IPS-18c (cell line): ENCODE data around the gene SFTPB.
"Not testable (repeated sequence)": the region's sequence is repeated elsewhere in the genome, so short reads cannot be mapped to it uniquely, and the experiment has no call there.

ENCODE experiments used
- H3K4me3 ChIP-seq: 2 replicates; pipeline ENCODE4 v1.7.0; 2013; ENCODE audit warnings: low read depth, mild to moderate bottlenecking, low read length, moderate library complexity; ENCODE audit not compliant: insufficient read depth
- H3K9me3 ChIP-seq: one replicate; pipeline ENCODE4 v1.6.1; 2013; ENCODE audit warnings: mild to moderate bottlenecking, low read length, moderate library complexity; ENCODE audit not compliant: control insufficient read depth, insufficient read depth

Gene SFTPB

GRCh38 chr2:85684380-85684779 is 16.4 kb upstream of the SFTPB start:
- Histone ChIP-seq H3K4me3 (no peak overlapping the region), H3K9me3 (no peaks in the 10 kb centered on the region)

- no peak overlapping the region for H3K4me3 ChIP-seq
- H3K9me3 ChIP-seq = no peaks in the 10 kb centered on the region
Observed at GRCh38 chr2:85682378-85682777, 14.4 kb upstream of the SFTPB start.

DNA sequence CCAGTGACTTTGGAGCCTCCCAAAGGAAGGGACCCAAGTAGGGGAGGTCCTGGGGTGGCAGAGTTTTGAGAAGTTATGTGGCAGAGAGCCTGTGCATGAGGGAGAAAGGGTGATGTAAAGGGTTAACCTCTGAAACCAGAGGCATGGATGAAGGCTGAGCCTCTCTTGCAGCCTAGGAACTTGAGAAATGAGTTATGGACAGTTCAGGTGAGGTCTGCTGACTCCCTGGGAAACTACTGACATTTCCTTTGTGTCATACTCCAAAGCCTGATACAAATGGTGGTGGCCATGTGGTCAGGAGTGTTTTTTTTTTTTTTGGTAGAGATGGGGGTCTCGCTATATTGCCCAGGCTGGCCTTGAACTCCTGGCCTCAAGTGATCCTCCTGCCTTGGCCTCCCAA is 13.8 kb upstream of the SFTPB start:
- Histone ChIP-seq H3K9me3 (no peaks in the 10 kb centered on the region), H3K4me3 (no peak overlapping the region)

- Histone ChIP-seq H3K4me3 (no peak overlapping the region), H3K9me3 (no peaks in the 10 kb centered on the region)
Observed at GRCh38 chr2:85681372-85681763, 13.4 kb upstream of the SFTPB start.

GRCh38 chr2:85680707-85681371 is 12.8 kb upstream of the SFTPB start:
- H3K9me3 ChIP-seq = no peaks in the 10 kb centered on the region
- H3K4me3 ChIP-seq = no peak overlapping the region

- no peak overlapping the region for H3K4me3 ChIP-seq
- no peaks in the 10 kb centered on the region for H3K9me3 ChIP-seq
Observed at GRCh38 chr2:85678794-85679672, 11.0 kb upstream of the SFTPB start.

DNA sequence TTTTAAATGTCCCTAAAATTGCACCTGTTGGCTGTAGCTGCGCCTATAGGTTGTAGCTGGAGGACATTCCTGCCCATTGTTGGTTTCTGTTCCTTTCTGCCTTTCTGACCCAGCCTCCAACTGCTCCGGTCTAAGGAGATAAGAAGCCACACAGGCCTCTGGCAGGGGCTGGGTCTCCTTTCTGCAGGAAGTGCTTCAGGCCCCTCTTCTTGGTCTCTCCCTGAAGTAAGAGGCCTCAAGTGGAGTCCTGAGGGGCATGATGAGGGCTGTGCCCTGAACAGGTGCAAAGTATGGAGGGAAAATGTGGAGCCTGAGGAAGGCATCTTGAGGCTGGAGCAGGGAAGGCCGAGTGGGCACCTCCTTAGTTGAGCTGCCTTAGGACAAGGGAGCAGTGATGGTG is 10.4 kb upstream of the SFTPB start:
- H3K9me3 ChIP-seq = no peaks in the 10 kb centered on the region
- H3K4me3 ChIP-seq = no peak overlapping the region

DNA sequence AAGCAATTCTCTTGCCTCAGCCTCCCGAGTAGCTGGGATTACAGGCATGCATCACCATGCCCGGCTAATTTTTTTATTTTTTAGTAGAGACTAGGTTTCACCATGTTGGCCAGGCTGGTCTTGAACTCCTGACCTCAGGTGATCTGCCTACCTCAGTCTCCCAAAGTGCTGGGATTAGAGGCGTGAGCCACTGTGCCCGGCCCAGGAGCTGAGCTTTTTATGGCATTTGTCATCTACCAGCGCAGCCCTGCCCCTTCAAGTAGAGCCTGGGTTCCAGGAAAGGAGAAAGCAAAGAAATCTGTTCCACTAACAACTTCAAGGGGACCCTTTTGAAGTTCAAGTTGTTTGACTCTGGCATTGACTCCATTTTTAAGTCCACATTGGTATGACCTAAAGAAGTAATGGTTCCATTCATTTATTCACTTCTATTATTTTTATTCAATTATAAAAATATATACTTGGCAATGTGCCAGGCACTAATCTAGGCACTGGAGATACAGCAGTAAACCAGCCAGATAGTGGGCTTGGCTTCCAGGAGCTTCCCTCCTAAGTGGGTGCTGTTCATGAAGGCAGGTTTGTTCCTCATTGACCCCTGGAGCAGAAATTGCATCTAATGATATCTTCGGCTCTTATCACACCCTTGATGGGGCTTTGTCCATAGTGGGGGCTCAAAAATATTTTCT is 8.0 kb upstream of the SFTPB start:
- Histone ChIP-seq H3K4me3 (no peak overlapping the region), H3K9me3 (no peaks in the 10 kb centered on the region)

GRCh38 chr2:85675427-85675826 is 7.4 kb upstream of the SFTPB start:
- no peaks in the 10 kb centered on the region for H3K9me3 ChIP-seq
- no peak overlapping the region for H3K4me3 ChIP-seq

GRCh38 chr2:85674417-85674816 is 6.4 kb upstream of the SFTPB start:
- Histone ChIP-seq H3K4me3 (no peak overlapping the region), H3K9me3 (no peaks in the 10 kb centered on the region)

DNA sequence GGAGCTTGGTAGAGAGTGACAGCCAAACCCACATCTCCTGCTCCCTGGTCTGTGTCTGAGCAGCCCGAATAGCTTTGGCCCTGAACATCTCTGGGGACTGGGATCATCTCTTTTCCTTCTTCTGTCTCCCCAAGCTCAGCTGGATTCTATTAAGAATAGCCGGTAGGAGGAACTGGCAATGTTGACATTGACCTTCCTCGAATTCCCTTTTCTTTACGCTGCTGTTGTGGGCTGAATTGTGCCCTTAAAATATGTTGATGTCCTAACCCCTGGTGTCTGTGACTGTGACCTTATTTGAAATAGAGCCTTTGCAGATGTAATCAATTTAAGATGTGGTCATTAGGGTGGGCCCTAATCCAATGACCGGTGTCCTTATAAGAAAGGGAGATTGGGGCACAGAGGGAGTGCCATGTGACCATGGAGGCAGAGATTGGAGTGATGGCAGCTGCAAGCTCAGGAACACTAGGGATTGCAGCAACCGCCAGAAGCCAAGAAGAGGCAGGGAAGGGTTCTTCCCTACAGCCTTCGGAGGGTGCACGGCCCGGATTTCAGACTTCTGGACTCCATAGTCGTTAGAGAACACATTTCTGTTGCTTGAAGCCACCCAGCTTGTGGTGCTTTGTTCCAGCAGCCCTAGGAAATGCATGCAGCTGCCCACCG is 5.8 kb upstream of the SFTPB start:
- Histone ChIP-seq H3K4me3 (no peak overlapping the region), H3K9me3 (no peaks in the 10 kb centered on the region)

DNA sequence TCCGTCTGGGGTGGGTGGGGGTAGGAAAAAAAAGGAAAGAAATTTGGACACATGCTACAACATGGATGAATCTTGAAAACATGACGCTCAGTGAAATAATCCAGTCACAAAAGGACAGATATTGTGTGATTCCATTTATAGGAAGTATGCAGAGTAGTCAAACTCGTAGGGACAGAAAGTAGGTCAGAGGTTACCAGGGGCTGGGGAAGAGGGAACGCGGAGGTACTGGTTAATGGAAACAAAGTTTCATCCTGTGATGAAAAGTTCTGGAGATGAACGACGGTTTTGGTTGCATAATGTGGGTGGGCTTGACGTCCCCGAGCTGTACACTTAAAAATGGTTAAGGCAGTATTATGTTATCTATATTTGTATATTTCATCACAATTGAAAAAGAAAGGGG is 4.5 kb upstream of the SFTPB start:
- Histone ChIP-seq H3K9me3 (no peaks in the 10 kb centered on the region), H3K4me3 (no peak overlapping the region)

DNA sequence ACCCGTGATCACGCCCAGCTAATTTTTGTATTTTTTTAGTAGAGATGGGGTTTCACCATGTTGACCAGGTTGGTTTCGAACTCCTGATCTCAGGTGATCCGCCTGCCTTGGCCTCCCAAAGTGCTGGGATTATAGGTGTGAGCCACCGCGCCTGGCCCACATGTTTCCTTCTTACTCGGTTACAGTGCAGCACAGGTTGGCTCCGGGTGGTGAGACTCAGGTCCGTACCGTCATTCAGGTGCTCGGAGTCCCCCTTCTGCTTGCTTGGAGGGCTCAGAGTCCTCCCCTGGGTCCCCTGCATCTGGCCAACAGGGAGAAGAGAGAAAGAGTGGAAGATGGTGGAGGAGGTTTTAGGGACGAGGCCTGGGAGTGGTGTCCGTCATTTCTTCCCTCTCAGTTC is 2.4 kb upstream of the SFTPB start:
- H3K4me3 ChIP-seq, H3K9me3 ChIP-seq: not testable (repeated sequence)

DNA sequence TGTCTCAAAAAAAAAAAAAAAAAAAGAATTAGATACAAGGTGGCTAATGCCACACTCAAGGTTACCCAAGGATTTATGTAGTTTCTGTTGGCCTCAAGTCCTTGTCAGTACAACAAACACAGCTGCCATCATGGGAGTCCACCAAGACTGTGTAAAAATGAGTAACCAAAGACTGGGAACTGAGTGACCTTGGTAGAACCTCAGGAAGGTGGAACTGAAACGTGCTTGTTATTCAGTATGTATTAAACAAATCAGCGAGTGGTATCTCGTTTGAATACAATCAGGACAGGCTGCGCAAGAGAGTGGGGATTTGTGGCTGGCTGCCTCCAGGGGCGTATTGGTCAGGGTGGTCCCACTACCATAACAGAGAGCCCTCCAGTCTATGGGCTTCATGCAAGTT is 1.6 kb upstream of the SFTPB start:
- no peaks in the 10 kb centered on the region for H3K9me3 ChIP-seq
- H3K4me3 ChIP-seq = no peak overlapping the region

- Histone ChIP-seq H3K4me3 (no peak overlapping the region), H3K9me3 (no peaks in the 10 kb centered on the region)
Observed at GRCh38 chr2:85668857-85669142, 801 bp upstream of the SFTPB start.

- no peaks in the 10 kb centered on the region for H3K9me3 ChIP-seq
- H3K4me3 ChIP-seq = no peak overlapping the region
Observed at GRCh38 chr2:85667561-85668008, 414 bp downstream of the SFTPB start.

GRCh38 chr2:85666435-85667316 is 1.3 kb downstream of the SFTPB start:
- Histone ChIP-seq H3K9me3 (no peaks in the 10 kb centered on the region), H3K4me3 (no peak overlapping the region)
